T-helper 22 cell (primary cell): ENCODE data around the gene VWA1.
A peak's percentile ranks its signal among the peaks of the same experiment; 100 is the strongest.

Experiments used
- DNase-seq: peaks from one replicate; pipeline ENCODE4 v3.0.0-alpha.2; 2020; ENCODE audit warnings: low read depth

The VWA1 gene, protein sequence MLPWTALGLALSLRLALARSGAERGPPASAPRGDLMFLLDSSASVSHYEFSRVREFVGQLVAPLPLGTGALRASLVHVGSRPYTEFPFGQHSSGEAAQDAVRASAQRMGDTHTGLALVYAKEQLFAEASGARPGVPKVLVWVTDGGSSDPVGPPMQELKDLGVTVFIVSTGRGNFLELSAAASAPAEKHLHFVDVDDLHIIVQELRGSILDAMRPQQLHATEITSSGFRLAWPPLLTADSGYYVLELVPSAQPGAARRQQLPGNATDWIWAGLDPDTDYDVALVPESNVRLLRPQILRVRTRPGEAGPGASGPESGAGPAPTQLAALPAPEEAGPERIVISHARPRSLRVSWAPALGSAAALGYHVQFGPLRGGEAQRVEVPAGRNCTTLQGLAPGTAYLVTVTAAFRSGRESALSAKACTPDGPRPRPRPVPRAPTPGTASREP

GRCh38 chr1:1435106-1435903 lies at the start of gene VWA1:
Gene VWA1, plus strand, starts transcription at chr1:1435690. Its CDS starts 59 bp downstream, at chr1:1435749.
- DNase-seq, result no peak

- DNase-seq, result no peak
Observed at GRCh38 chr1:1385931-1386330, 49.6 kb upstream of the VWA1 start.

DNA sequence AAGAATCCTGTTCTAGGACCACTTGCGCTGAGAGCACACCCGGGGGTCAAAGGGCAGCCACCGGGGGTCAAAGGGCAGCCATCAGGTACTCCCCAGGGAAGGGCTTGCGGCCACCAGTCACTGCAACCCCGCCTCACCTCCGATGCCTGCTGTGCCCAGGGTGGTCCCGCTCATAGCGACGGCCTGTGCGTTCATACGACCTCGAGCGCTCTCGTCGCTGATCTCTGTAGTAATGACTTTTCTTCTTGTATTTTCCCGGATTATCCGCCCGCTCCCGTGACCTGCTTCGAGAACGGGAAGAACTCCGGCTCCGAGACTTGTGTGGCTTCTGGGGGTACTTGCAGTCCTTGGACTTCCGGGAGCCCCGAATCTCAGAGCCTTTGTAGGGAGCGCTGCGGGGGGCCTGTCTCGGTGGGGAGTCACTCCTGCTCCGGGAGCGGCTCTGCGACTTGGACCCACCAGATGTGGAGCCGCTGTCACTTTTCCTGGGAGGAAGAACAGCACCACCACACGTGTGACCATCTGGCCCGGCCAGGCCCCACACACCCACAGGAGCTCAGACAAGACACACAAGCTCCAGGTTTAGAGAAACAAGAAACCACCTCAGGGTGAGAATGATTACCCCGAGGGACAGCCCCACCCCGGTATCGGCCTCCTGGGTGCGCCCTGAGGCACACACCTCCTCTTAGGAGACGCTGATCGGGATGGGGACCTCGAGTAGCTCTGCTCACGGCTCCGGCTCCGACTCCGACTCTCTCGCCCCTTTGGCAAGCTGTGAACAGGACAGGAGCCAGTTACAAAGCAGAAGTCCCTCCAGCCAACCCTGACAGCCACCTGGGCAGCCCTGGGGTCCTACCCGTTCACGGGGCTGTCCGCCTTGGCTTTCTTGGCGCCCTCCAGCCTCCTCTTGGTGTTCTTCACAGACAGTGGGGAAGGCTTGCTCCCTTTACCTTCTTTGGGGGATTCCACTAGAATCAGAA lies 48.1 kb upstream of the VWA1 start:
- no peak for DNase-seq

DNA sequence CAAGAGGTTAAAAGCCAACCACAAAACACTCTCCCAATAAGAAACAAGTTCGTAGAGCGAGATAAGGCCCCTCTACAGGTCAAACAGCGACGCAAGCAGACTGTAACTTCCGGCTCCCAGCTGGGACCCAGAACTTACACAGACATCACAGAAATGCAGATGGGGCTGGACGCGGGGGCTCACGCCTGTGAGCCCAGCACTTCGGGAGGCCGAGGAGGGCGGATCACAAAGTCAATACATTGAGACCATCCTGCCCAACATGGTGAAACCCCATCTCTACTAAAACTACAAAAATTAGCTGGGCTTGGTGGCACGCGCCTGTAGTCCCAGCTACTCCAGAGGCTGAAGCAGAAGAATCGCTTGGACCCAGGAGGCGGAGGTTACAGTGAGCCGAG lies 47.4 kb upstream of the VWA1 start:
- DNase-seq, result no peak

DNA sequence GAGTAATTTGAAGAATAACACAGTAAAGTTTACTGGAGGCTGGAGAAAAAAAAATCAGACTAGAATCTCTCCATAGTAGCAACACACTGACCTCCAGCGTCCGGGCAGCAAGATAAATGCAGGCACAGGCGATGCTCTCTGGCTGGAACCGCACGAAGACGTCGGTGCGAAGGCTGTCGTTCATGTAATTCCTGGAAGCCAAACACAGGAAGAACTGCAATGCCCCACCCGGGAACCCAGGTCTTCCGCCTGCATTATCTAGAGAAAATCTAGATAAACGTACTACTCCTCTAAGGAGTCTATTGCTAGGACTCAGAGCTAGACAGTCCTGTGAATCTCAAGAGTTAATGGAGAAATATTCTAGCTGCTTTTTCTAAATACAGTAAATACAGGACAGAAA lies 44.8 kb upstream of the VWA1 start:
- no peak for DNase-seq

DNA sequence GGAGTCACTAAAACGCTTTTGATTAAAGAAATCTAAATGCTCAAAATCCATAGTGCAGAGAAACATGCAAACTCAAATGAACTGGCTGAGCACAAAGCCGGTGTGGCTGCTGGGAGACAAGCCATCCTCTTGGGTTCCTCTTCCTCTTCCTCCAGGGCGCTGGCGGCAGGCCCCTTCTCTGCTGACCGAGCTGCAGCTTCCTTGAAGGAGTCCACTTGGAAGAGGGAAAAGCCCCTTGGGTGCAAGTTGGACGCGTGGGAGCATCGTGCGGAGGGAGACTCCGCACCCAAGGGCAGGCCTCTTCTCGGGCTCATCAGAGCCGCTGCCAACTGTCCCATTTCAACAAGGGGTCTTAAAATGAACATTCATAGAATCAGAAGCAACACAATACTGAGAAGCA lies 44.3 kb upstream of the VWA1 start:
- DNase-seq, result no peak

GRCh38 chr1:1393014-1393413 lies 42.5 kb upstream of the VWA1 start:
- DNase-seq, result no peak

DNA sequence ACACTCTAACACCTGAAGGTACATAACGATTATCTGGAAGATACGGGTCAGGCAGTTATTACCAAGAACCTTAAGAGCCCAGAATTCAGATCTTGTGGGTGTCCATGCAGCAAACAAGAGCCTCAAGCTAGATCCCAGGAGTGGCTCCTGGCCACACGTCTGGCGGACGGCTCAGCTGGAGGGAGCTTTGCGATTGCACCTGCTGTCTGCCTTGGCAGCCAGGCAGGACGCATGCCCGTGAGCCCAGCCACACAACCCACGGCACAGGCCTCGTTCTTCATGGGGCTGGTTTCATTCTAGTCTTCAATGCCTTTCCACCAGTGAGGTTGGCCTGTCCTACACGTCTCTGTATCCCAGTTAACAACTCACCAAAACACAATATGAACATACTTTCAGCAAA lies 42.1 kb upstream of the VWA1 start:
- DNase-seq, result no peak

DNA sequence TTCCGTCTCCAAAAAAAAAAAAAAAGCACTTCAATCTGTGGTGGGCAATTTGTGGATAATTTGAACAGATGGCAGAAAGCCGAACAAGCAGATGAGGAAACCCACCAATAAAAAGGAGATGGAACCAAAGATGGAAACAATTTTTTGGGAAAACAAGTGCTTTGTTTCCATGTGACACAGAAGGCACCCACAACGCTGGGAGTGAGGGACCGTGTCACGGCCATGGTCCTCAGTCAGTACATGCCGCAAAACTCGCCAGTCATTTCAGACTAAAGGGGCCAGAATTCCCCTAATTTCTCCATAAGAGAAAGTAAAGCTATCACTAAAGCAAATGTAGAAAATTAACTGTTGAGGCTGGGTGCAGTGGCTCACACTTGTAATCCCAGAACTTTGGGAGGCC lies 41.4 kb upstream of the VWA1 start:
- no peak for DNase-seq

DNA sequence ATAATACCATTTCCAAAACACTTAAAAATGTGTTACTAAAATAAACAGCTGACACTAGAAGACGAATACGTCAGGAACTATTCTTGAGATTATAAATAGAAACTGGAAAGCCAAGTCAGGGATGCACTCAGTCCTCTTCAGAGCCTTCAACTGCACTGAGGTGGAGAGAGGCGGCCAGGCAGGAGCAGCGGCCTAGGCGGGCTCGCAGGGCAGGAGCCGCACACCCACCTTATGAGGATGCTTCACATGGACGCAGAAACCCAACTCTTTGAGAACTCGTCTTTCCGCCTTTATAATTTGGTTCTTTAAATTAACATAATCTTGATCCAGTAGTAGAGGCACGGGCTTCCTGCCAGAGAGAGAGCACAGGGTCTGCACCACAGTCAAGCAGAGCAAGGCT lies 40.3 kb upstream of the VWA1 start:
- DNase-seq, result no peak

GRCh38 chr1:1397839-1398523 lies 37.5 kb upstream of the VWA1 start:
- DNase-seq, result no peak

- DNase-seq, result no peak
Observed at GRCh38 chr1:1398677-1399186, 36.8 kb upstream of the VWA1 start.

DNA sequence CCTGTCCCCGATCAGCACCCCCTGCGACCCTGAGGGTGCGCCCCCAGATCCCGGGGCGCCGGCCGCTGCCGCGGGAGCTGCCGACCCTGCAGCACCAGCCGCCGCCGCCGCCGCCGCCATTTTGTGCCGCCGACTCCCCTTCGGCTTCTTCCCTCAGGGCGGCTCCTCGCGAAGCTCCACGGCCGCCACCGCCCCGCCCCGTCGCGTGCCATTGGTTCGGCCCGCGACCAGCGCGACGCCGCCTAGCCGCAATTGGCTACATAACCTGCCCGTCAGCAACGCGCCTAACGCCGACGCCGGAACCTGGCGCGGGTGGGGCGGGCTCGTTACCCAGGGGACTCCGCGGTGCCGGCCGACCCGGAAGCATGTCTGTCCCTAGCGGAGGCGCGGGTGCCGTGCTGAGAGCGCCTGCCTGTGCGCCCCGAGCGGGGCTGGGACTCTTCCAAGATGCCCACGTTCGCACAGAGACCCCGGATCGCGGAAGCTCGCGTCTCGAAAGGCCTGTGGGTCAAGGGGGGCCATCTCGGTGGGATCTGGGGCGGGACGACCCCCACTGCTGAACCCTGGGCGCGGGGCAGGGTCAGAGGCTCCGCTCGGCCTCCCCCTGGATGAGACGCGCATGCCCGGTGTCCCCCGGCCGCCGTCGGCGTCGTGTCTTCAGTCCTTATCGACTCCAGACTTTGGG lies 36.2 kb upstream of the VWA1 start, which contains the start of gene CCNL2:
CCNL2 (minus strand) TSS at position 149 of the 685 bp plus-strand sequence; CDS start at position 120, 29 bp downstream.
- DNase-seq, result peak; percentile 98

- DNase-seq, result no peak
Observed at GRCh38 chr1:1399872-1400575, 35.5 kb upstream of the VWA1 start.

GRCh38 chr1:1400576-1401456 lies 34.7 kb upstream of the VWA1 start:
- DNase-seq, result no peak

DNA sequence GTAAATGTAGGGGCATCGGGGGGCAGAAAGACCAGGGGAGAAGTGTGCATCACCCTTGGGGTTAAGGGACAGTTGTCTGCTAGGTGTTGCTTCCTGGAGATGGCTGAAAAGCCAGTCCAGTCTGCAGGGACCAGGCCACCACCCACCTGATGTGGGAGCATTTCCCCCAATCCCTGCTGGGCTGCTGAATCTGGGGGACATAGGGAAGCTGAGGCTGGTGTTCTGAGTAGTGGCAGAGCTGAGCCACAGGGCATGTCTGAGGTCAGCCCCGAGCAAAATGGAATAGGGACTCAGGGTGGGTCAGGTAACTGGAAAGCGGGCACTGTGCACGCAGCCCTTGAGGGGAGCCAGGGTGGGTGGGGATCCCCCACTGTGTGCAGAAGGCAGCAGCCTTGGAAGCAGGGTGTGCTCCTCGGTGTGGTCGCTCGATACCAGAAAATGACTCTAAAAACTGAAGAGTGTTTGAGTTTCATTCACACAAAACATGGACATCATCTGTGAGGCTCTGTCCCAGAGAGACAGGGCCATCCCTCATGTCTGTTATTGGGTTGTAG lies 34.0 kb upstream of the VWA1 start:
- no peak for DNase-seq

GRCh38 chr1:1402072-1402900 lies 33.2 kb upstream of the VWA1 start:
- no peak for DNase-seq
